GM18502 (cell line): ENCODE data around the gene PNMA1.

ENCODE experiments used
- ATAC-seq: cut with Tn5 transposase; IDR thresholded peaks from one replicate; pipeline ENCODE4 v1.9.1; 2021; ENCODE audit warnings: mild to moderate bottlenecking; ENCODE audit not compliant: unreplicated experiment, poor library complexity

Gene PNMA1

DNA sequence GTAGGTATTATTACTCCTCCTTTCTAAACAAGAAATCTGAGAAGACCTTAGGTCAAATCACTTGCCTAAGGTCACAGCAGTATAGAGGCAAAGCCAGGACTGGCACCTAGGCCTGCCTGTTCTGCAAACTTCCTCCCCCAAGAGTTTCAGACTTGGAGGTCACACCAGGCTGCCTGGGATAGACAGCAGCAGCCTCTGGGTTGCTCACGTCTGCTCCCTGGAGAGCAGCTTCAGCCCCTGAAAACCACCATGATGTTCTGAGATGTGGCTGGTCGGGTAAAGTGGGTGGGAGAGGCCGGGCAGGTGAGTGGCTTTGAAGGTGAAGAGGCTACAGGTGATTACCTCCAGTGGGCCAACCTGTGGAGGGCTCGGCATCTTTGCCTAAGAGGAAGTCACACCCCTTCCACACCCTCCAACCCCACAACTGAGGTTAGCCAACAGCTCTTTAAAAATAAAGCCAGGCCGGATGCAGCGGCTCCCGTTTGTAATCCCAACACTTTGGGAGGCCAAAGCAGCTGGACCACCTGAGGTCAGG is 37.0 kb upstream of the PNMA1 start:
- no peak for ATAC-seq

DNA sequence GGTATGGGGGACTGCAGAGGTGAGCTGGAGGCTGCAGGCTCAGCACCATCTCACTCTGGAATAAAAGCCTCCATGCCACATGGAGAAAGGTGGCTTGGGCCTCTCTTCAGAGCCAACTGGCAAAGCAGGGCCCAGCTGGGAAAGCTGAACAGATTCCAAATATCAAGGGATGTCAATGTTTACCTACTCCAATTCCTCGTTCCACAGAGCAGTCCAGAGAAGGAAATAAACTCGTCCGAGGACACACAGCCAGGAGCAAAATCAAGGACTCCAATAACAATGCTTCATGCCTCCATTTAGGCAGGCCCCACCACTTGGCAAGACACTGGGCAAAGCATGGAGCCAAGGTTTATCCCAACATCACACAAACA is 36.3 kb upstream of the PNMA1 start:
- ATAC-seq = no peak

DNA sequence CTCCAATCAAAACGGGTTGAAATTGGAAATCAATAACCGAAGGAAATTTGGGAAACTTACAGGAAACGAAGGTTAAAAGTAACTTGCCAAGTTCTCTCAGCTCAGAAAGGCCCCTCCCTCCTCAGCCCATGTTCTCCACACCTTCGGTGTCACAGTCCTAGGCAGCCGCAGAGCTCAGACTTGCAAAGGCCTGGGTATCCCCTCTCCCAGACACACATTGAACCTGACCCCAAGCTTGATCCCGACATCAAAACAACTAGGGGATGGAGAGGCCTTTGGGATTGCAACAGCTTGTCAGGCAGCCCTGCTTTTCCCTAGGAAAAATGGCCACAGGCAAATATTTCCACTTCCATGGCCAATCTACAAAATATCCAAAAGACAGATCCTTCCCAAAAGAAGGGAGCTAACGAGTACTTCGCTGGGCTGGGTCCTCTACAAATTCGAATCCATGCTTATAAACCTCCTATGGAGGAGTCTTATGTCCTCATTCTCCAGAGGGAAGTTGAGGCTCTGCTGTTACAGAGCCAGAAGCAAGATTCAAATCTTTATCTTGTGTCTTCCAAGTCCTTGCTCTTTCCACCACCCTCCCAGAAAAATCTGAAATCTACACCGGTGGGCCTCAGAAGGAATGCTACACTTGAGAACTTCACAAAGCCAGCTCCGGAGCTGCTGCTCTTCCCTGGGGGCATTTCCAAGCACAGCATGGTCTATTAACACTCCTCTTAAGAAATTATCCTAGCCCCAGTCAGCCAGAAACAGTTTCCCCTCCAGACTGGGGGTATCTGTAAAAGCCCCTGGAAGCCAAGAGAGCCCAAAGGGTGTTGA is 35.7 kb upstream of the PNMA1 start:
- ATAC-seq = no peak

DNA sequence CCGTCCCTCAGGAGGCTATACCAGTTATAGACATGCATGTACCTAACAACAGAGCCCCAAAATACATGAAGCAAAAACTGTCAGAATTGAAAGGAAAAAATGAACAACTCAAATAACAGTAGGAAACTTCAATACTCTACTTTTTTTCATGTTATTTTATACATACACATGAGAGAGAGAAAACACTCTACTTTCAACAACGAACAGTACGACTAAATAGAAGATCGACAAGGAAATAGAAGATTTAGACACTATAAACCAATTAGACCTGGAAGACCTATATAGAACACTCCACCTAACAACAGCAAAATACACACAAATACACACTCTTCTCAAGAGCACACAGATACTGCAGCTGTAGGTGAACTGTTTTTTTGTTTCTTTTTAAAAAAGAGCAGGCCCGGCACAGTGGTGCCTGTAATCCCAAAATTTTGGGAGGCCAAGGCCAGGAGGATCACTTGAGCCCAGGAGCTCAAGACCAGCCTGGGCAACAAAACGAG is 34.7 kb upstream of the PNMA1 start:
- no peak for ATAC-seq

DNA sequence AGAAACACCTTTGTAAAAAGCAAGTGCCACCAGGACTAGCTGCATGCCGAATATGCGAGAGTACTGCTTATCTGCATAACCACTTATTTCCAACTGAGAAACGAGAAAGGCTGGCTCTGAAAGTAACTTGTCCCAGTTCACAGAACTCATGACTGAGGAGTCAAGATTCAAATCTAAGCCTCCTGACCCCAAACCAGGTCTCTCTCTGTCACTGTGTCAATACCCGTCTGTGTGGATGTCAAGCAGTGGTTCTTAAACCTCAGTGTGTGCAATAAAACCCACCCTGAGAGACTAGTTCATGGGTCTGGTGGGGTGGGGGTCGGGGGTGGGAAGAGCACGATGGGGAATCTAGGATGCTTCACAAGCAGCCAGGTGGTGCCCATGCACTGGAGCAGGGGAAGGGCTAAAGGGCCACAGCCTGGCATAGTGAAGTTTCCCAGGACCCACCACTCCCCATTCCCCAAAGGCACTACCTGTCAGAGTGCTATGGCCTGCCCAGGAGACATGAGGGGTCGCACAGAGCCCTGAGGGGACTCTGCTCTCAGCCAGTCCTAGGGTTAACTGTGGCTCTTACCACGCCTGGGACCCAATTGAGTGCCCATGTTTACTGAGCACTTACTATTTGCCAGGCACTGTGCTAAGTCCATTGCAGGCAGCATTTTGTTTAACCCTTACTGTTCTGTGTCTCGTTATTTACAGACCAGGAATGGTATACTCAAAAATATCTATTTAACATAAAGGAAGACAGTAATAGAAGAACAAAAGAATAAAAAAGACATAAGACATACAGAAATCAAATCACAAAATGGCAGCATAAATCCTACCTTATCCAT is 33.4 kb upstream of the PNMA1 start:
- ATAC-seq = no peak

DNA sequence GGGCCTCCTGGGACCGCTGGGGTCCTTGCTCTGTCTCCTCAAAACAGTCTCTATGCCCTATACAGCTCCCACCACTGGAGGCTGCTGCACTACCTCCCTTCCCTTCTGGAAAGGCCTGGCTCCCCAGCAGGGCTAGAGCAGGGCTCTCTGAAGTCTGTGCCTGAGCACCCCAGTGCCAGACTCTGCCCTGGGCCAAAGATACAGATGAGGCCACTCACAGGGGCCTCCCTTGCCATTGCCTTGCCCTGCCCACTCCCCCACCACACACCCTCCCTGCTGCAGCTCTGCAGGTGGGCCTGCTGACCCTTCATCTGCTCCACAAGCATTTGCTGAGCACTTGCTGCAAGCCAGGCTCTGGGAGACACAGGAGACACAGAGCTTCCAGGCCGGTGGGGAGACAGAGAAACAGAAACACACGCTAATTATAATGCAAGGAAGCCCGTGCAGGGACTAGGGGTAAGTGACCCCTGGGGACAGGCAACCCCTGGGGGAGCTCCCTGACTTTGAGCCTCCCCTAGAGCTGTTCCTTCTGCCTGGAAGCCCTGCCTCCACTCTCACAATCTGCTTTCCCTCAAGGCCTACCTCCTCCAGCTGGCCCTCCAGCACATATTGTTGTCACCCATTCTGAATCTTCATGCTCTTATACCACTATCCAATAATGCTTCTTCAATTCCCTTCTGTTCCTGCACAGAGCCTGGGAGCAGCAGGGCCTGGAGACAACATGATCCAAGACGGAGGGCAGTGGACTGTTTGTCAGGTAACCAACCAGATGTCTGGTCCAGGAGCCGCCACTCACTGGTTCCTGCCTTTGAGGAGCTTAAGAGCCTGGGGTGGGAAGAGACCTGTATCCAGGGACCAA is 32.6 kb upstream of the PNMA1 start:
- ATAC-seq = no peak

DNA sequence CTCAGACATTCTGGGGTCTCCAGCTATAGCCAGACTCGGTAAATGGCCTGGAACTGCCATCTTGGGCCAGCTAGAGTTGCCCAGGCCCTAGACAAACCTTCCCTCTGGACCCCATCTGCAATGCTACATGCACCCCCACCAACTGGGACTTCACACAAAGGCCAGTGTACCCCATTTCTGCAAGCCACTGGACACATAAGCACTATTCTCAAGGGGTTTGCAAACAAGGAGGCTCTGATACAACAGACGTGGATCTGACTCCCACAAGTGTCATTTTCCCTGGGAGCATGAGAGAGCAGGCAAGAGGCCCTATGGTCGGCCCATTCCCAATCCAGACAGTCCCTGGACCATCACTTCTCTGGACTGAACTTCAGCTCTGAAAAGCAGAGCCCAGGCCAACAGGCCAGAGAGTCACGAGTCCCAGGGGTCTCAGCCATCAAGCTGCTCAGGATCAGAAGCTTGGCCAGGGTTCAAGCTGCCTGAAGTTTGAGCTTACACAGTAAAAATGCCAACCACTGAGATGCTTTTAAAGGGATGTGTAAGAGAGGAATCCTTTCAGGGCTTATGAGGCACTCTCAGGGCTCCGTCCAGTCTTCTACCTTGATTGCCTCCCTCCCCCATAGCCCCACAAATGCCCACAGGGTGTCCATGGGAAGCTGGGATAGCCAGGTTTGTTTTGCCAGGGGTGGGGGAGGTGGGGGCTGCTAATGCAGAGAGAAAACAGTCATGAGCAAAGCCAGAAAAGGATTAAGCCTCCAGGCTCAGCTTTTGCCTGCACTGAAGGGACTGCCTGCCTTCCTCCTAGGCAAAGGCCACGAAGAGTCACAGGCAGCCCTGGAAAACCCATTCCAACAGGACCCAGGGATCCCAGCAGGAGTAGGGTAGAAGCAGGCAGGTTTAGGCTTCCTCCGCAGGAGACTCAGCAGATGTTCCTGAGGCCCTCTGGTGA is 31.7 kb upstream of the PNMA1 start:
- ATAC-seq = no peak

DNA sequence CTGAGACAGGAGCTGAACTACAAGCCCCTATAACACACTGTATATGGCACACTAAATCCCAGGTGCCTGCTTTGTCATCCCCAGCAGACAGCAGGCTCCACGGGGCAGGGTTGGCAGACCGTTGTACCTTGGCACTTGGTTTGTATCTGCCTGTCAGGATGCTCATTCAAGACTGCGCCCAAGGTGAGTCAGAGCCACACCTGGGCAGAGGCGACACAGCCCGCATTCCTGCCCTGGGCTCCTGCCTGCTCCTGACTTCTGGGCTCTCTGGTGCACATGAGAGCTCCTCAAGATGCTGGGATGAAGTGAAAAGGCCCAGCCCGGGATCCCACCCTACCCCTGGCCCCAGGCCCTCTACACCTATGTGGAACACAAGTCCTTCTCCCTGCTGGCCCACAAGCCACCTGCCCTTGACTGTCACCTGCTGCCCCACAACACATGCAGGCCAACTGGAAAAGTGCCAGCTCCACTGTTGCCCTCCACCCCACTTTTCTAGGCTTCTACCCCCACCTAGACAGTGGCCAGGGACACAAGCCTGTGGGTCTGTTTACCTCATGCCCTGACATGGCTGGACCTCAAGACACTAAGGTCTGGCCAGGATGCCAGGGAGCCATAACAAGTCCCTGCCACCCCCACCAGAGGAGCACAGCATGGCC is 30.8 kb upstream of the PNMA1 start:
- no peak for ATAC-seq

DNA sequence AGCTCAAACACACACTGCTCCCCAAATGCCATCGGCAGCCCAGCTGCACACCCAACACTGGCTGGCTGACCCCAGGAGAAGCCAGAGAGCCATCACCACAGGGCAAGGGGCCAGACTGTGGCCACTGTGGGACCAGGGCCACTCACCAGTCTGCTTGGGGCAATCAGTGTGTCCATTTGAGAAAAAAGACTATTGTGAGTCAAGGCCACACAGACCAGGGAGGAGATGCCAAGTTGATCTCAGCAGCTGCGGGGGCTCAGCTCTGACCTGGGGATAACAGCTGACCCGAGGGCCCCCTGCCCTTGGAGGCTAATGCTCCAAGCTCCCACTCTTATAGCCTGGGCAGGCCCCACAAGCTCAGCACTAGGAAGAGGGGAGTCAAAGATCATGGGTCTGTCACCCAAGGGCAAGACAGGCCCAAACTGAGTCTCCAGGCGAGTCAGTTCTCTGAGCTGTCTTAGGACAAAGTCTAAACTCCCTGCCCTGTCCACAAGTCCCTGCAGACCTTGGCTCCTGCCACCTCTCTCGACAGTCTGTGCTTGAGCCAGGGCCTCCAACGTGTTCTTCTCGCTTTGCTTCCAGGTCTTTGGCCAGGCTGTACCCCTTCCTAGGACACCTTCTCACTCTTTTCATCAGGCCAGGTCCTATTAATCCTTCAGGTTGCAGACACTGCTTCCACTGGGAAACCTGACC is 30.1 kb upstream of the PNMA1 start:
- no peak for ATAC-seq

DNA sequence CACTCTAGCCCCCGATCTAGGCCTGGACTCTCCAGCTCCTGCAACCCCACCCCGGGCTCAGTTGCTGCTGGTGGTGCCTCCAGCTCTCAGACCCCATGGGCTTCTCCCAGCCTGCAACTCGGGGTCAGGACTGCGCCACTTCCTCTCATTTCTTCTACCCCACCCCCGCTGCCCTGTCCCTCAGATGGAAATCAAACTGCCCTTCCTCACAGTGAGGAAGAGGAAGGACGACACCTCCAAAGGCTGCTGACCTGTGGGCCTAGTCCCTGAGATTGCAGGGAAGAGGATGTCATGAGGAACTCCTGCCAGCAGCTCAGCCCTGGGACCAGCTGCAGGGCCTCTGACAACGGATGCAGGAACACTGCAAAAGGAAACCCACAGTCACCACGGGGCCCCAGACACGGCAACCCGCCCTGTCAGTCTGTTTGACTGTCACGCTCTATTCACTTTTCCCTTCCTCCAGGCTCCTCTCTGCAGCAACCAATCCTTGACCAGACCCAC is 29.3 kb upstream of the PNMA1 start:
- peak; percentile 59 for ATAC-seq

DNA sequence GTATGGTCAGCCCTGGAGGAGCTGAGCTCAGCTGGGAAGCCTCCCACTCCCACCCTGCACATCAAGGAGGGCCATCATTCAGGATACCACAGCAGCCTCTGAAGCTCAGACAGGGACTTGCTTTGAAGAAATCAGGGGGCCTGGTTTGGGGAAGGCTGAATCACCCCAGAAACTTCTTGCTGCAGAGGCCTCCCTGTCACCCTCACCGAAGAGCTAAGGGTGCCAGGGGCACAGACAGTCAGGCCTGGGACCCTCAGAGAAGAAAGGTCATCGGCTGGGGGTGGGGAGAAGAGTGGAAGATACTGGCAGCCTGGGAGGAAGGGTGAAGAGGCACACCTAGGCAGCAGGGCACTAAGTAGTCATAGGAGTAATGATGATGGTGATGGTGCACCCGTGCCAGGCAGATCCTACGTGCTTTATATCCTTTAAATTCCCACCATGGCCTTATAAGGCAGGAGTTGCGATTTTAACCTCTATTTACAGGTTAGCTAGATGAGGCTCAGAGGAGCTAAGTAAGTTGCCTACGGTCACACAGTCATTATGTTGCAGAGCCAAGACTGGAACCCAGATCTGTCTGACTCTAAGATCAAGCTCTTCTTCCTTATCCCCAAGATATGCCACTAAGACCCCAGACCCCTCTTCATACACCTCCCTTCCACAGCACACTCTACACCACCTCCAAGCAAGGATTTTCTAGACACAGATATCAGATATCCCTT is 28.5 kb upstream of the PNMA1 start:
- no peak for ATAC-seq

DNA sequence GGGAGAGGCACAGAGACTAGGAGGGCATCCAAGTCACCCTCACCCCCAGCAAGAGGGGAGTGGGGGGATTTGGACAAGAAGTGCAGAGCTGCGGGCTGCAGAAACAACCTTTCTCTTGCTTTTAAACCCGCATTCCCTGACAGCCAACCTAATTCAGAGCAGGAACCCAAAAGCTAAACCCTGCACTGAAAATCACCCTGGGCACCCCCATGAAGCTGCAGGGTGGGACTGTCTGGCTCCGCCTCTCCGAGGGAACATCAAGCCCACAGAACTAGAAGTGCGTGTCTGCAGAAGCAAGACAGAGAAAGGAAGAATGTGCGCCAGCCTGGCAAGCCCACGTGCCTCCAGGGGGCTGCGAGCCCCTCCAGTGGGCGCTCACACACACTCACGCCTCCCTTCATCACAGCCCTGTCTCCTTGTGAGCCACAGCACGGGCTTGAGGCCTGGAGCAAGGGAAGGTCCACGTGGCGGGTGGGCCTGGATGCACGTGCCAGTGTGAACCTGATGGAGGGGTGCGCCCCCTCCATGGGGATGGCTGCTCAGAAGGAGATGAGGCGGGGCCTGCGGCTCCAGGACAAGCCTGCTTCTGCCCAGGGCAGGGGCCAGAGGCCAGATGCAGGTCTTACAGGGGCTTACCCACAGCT is 27.8 kb upstream of the PNMA1 start:
- no peak for ATAC-seq

DNA sequence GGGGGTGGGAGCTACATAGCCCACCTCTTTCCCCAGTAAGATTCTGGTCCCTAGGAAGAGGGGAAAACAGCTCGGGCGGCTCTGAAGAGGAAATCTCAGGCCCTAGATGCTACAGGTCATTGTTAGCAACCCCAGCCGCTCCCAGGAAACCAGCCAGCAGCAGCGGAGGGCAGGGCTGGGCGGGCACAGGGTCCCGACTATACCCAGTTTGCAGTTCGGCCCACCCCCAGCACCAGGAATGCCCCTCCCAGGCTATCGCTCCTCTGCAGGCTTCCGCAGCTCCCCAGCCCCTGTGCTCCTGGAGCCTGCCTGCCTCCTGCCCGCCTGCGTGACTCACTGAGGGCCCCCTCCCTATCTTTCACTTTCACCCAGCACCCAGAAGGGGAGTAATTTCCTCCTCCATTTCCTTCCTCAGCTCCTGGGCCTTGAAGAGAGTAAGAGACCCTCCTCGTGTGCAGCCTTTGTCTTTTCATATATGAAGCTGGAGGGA is 27.2 kb upstream of the PNMA1 start:
- no peak for ATAC-seq

DNA sequence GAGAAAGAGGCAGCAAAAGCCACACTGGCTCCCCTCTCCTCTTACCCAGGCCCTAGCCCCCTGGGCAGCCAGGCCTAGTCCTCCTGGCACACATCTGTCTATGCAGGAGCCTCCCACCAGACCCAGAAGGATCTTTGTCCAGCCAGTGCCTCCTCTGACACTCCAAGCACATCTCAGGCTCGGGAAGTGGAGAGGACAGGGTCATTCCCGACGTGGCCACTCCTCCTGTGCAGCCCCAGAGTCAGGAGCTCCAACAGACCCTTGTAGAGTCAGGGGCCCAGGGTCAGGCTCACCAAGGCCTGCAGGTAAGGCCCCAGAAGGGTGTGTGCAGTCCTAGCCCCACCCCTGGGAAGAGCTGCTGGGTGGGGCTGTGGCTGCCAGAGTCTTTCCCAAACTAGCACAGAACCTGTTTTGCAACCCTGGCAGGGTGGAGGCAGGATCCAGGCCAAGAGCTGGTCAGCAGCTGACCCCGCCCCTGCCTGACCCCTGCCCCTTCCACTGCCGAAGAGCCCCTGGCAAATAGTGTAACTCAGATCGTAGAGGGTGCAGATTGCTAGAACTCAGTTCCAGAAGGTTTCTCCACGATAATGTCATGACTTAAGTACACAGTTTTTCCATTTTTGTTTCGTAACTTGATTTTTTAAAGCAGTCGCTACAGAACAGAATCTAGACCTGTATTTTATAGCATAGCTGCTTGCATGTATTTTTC is 26.6 kb upstream of the PNMA1 start:
- ATAC-seq = no peak

DNA sequence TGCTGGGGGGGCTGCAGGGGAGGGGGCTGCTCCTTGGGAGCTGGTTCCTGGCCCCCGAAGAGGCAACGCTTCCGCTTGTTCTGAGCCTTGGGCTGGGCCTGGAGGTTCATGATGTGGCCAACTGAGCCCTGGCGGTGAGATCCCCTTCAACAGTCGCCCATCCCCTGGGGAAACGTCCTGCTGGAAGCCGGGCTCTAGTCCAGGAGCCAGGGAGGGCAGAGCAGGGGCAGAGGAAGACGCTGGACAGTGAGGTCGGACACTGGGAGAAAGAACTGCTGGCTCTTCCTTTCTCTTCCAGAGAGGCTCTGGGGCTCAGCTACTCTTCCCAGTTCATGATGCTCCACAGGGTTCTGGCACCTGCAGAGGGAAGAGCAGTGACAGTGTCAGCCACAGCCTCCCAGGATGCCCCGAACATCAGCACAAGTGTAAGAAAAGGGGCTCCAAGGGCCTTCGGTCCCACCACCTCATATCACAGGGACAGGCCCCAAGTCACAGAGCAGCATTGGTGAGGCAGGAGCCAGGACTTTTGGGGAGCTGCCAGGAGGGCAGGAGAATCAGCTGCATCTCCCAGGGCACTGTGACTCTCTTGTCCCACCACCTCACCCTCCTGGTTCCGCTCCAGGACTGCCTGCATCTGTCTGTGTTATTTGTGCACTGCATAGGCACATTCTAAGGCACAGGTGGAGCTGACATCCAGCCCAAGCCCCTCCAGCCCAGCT is 25.9 kb upstream of the PNMA1 start:
- ATAC-seq = no peak
